ENCODE data around the gene EMP1. TPM values are rescaled to one million over a fixed set of nuclear protein-coding genes. Genes with fewer than 3 reads are reported as not detected.

EMP1 gene
- total and polyA plus RNA-seq, 2 experiments from 2014 or later, result 0.07 to 0.39 TPM

DNA sequence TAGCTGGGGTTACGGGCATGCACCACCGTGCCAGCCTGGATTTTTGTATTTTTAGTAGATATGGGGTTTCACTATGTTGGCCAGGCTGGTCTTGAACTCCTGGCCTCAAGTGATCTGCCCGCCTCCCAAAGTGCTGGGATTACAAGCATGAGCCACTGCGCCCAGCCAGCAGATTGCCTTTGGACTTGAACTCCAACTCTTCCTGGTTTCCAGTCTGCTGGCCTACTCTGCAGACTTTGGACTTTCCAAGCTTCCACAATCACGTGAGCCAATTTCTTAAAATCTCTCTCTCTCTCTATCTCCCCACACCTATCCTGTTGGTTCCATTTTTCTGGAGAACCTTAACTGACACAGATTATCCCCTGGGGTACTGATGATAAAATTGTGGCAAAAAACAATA is 55.0 kb downstream of the EMP1 start:
- Mint-ChIP-seq H3K36me3 (ENCODE audit: low read depth) (no peaks in the 10 kb centered on the region), H3K4me3 (no peak overlapping the region), H3K27ac (no peak overlapping the region), H3K27me3 (ENCODE audit: insufficient read depth, low read depth, poor library complexity) (peaks cover 1% of the 10 kb centered on the region), H3K9me3 (no peaks in the 10 kb centered on the region; the same call in 2 of the 3 replicates), H3K4me1 (peaks cover 17% of the 10 kb centered on the region; the same call in 2 of the 3 replicates)
- Histone ChIP-seq H2AFZ (no peak overlapping the region), H3K4me1 (ENCODE audit: insufficient read depth) (peaks cover 21% of the 10 kb centered on the region), H3K27ac (ENCODE audit: low read depth) (no peak overlapping the region), H3K27me3 (ENCODE audit: insufficient read depth) (no peaks in the 10 kb centered on the region), H3K4me3 (no peak overlapping the region), H3F3A (replicated peaks; ENCODE audit: low read depth) (no peaks in the 10 kb centered on the region; the same call in 1 of the 2 replicates), H3K9me2 (ENCODE audit: insufficient read depth) (peaks cover 7% of the 10 kb centered on the region), H3K79me2 (replicated peaks; ENCODE audit: insufficient read depth) (no peaks in the 10 kb centered on the region), H3K36me3 (ENCODE audit: insufficient read depth) (no peaks in the 10 kb centered on the region), H4K20me1 (replicated peaks; ENCODE audit: insufficient read depth) (no peaks in the 10 kb centered on the region), H3K4me2 (no peak overlapping the region)
- no peak for DNase-seq (ENCODE audit: low spot score)
- no peak for TF ChIP-seq EZH2phosphoT487 (IDR thresholded peaks at IDR 0.05; ENCODE audit: unreplicated experiment)
- no peak for ATAC-seq

DNA sequence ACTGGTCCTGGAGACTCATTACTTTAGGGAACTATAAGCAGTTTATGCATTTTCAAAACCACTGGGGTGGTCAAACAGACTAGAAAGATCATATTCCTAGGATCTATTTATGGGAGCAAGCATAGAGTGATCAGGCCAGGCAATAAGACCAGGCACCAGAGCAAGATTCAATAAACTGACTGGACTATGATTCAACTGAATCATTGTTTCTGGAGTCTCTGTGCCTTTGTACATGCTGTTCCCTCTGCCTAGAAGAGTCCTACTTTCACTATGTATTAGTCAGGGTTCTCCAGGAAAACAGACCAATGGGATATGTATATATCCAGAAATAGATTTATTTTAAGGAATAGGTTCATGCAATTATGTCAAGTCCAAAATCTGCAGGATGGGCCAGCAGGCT is 55.5 kb downstream of the EMP1 start:
- no peak overlapping the region for H3K4me2 ChIP-seq
- Mint-ChIP-seq H3K36me3 (ENCODE audit: low read depth) (no peaks in the 10 kb centered on the region), H3K27me3 (ENCODE audit: insufficient read depth, low read depth, poor library complexity) (peaks cover 4% of the 10 kb centered on the region), H3K27ac (no peak overlapping the region), H3K4me1 (peaks cover 22% of the 10 kb centered on the region), H3K4me3 (no peak overlapping the region), H3K9me3 (no peaks in the 10 kb centered on the region; the same call in 2 of the 3 replicates)
- H2AFZ ChIP-seq, result no peak overlapping the region
- no peak overlapping the region for H3K4me3 ChIP-seq
- H3K79me2 ChIP-seq (replicated peaks; ENCODE audit: insufficient read depth), result no peaks in the 10 kb centered on the region
- H3K36me3 ChIP-seq (ENCODE audit: insufficient read depth), result no peaks in the 10 kb centered on the region
- peaks cover 7% of the 10 kb centered on the region for H3K9me2 ChIP-seq (ENCODE audit: insufficient read depth)
- ATAC-seq, result no peak
- H3K27ac ChIP-seq (ENCODE audit: low read depth), result no peak overlapping the region
- TF ChIP-seq CREB1 (CRISPR knock-in tag; IDR thresholded peaks at IDR 0.05; ENCODE audit: low read depth), result no peak
- no peak for TF ChIP-seq STAT1 (IDR thresholded peaks at IDR 0.05; ENCODE audit: unreplicated experiment)
- TF ChIP-seq EZH2phosphoT487 (IDR thresholded peaks at IDR 0.05; ENCODE audit: unreplicated experiment), result no peak
- no peak for TF ChIP-seq ZNF331 (CRISPR knock-in tag; IDR thresholded peaks at IDR 0.05; ENCODE audit: low read depth)
- TF ChIP-seq, protein P1, sequence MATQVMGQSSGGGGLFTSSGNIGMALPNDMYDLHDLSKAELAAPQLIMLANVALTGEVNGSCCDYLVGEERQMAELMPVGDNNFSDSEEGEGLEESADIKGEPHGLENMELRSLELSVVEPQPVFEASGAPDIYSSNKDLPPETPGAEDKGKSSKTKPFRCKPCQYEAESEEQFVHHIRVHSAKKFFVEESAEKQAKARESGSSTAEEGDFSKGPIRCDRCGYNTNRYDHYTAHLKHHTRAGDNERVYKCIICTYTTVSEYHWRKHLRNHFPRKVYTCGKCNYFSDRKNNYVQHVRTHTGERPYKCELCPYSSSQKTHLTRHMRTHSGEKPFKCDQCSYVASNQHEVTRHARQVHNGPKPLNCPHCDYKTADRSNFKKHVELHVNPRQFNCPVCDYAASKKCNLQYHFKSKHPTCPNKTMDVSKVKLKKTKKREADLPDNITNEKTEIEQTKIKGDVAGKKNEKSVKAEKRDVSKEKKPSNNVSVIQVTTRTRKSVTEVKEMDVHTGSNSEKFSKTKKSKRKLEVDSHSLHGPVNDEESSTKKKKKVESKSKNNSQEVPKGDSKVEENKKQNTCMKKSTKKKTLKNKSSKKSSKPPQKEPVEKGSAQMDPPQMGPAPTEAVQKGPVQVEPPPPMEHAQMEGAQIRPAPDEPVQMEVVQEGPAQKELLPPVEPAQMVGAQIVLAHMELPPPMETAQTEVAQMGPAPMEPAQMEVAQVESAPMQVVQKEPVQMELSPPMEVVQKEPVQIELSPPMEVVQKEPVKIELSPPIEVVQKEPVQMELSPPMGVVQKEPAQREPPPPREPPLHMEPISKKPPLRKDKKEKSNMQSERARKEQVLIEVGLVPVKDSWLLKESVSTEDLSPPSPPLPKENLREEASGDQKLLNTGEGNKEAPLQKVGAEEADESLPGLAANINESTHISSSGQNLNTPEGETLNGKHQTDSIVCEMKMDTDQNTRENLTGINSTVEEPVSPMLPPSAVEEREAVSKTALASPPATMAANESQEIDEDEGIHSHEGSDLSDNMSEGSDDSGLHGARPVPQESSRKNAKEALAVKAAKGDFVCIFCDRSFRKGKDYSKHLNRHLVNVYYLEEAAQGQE (IDR thresholded peaks at IDR 0.05; ENCODE audit: unreplicated experiment), result no peak
- no peak for TF ChIP-seq EZH2 (IDR thresholded peaks at IDR 0.05; ENCODE audit: low read depth, unreplicated experiment)
- TF ChIP-seq JUNB (IDR thresholded peaks at IDR 0.05; ENCODE audit: unreplicated experiment), result no peak
- no peak for TF ChIP-seq POLR2AphosphoS5 (IDR thresholded peaks at IDR 0.05; ENCODE audit: low read depth)
- no peak for DNase-seq (ENCODE audit: low spot score)
- no peaks in the 10 kb centered on the region; the same call in 1 of the 2 replicates for H3F3A ChIP-seq (replicated peaks; ENCODE audit: low read depth)
- H3K27me3 ChIP-seq (ENCODE audit: insufficient read depth), result no peaks in the 10 kb centered on the region
- no peaks in the 10 kb centered on the region for H4K20me1 ChIP-seq (replicated peaks; ENCODE audit: insufficient read depth)
- peaks cover 26% of the 10 kb centered on the region for H3K4me1 ChIP-seq (ENCODE audit: insufficient read depth)

Data from GM23338 (cell line).